Stimulated activated CD8-positive, alpha-beta memory T cell treated with anti-CD3 and anti-CD28 coated beads, Interleukin-12 subunit alpha, Interleukin-12 subunit beta, amount 100 ng/mL, for 24 hours (primary cell): ENCODE data around the gene PML.
"Not testable (repeated sequence)": the region's sequence is repeated elsewhere in the genome, so short reads cannot be mapped to it uniquely, and the experiment has no call there.

Source experiments
- DNase-seq: peaks from one replicate; pipeline ENCODE4 v3.0.0-alpha.2; 2020; ENCODE audit errors: extremely low read depth

Gene PML

GRCh38 chr15:73957785-73958184, 36.7 kb upstream of the PML start:
- DNase-seq: no peak

- no peak for DNase-seq
Measured at GRCh38 chr15:73959012-73959581, 35.4 kb upstream of the PML start.

DNA sequence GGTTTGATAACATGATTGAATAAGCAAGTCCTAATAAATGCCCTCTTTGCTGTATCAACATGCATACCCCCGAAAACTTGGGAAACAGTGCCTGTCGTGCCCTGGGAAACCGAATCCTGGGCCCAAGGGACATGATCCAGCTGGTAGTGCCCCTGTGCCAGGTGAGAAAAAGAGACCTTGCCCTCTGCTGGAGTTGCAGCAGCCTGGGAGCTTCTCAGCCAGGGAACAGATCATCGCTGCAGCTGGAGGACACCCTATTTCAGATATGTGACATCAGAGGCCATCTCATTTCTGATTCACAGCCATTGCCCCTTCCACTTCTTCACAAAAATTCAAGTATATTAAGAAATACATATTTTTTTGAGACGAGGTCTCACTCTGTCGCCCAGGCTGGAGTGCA, 34.7 kb upstream of the PML start:
- no peak for DNase-seq

DNA sequence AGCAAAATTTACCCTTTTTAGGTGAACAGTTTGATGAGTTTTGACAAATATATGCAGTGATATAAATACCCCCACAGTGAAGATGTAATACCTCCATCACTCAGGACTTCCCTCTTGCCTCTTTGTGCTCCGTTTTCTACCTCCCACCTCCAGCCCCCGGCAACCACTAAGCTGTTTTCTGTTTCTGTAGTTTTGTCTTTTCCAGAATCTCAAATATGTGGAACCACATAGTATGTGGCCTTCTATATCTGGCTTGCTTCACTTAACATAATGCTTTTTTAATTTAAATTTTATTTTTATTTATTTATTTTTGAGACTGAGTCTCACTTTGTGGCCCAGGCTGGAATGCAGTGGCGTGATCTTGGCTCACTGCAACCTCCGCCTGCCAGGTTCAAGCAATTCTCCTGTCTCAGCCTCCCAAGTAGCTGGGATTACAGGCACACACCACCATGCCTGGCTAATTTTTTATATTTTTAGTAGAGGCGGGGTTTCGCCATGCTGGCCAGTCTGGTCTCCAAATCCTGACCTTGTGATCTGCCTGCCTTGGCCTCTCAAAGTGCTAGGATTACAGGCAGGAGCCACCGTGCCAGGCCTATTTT, 33.9 kb upstream of the PML start:
- DNase-seq: not testable (repeated sequence)

DNA sequence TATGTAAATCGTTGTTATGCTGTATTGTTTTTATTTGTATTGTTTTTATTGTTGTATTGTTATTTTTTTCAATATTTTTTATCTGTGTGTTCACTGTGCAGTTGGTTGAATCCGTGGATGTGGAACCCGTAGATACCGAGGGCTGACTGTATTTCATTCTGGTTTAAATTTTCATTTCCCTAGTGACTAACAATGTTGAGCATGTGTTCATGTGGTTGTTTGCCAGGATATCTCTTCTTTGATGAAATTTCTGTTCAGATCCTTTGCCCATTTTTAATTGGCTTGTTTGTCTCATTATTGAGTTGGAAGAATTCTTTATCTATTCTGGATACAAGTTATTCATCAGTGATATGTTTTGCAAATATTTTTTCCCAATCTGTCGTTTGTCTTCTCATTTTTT, 32.1 kb upstream of the PML start:
- DNase-seq: no peak

GRCh38 chr15:73964736-73965093, 29.8 kb upstream of the PML start:
- peak; percentile 55 for DNase-seq

- peak; percentile 30 for DNase-seq
Measured at GRCh38 chr15:73965094-73965757, 29.3 kb upstream of the PML start.

DNA sequence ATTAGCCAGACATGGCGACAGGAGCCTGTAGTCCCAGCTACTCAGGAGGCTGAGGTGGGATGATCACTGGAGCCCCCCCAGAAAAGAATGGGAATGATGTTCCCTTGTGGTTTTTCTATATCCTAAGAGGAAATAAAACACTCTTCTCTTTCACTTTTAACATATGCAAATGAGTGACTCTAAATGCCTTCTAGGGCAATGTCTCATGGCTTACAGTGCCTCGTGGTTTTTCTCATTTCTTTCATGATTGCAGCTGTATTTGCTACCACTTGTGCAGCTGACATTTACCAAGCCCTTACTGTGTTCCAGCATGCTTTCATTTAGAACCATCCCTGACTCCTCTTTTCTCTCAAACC, 28.8 kb upstream of the PML start:
- DNase-seq: no peak

DNA sequence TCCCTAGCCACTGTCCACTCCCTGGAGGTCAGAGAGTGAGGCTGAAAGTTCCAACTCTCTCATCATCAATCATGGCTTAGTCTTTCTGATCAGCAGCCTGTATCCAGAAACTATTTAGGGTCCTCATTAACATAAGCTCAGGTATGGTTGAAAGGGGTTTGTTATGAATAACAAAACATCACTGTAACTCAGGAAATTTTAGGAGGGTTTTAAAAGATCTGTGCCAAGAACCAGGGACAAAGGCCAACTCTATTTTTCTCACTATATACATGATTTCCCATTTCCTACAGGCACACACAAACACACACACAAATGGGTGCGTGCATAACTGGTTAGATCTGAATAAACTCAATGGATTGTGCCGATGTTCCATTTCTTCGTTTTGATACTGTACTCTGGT, 26.1 kb upstream of the PML start:
- no peak for DNase-seq

GRCh38 chr15:73969151-73969759, 25.3 kb upstream of the PML start:
- no peak for DNase-seq

DNA sequence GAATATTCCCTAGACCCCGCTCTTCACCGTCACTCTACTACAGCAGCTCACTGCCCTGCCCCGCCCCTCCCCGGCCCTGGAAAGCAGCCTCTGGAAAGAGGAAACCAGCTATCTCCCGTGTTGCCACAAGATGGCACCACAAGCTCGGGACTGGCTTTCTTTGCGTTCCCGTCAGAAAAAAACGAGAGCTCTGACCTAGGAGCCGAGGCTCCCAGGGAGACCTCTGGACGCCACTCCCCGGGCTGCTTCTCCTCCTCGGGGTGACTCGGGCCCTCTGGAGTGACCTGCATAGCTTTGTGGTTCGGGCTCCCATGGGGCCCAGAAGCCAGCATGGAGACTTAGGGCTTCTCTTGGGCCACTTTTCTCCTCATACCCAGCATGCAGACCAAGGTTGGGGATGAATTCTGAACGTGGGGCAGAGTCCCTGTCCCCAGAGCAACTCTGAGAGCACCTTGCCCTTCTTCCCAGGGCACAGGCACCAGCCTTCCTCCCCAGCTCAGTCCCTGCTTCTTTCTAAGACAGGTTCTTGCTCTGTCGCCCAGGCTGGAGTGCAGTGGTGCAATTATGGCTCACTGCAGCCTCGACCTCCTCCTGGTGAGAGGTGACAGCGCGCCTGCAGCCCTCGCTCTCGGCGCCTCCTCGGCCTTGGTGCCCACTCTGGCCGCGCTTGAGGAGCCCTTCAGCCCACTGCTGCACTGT, 21.4 kb upstream of the PML start:
- peak; percentile 52 for DNase-seq

GRCh38 chr15:73973683-73974200, 20.8 kb upstream of the PML start:
- DNase-seq: not testable (repeated sequence)

DNA sequence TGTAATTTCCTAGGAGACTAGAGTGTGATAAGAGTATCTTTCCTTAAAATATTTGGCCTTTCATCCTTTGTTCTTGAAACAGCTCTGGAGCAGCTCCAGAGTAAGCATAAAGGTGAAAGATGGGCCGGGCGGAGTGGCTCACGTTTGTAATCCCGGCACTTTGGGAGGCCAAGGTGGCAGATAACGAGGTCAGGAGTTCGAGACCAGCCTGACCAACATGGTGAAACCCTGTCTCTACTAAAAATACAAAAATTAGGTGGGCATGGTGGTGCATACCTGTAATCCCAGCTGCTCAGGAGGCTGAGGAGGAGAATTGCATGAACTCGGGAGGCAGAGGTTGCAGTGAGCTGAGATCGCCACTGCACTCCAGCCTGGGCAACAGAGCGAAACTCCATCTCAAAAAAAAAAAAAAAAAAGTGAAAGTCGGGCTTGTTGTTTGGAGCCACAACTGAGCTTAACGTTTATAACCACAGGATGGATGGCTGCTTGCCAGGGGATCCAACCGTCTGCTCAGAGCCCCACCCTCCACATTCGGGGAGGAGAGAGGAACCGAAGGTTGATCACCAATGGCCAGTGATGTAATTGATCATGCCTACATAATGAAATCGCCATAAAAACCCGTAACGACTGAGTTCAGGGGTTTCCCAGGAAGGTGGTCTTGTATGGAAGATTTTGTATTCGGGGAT, 18.9 kb upstream of the PML start:
- DNase-seq: not testable (repeated sequence)

- no peak for DNase-seq
Measured at GRCh38 chr15:73978896-73979295, 15.6 kb upstream of the PML start.

DNA sequence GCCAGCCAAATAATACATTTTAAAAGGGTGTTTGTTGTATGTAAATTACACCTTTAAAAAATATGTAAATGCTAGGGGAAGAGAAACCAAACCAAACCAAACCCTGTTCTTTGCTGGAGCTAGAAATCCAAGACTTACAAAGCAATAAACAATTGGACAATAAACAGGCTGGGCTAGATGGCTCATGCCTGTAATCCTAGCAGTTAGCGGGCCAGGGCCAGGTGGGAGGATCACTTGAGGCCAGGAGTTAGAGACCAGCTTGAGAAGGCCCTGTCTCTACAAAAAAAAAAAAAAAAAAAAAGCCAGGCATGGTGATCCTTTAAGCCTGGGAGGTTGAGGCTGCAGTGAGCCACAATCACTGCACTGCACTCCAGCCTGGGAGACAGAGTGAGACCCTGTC, 14.9 kb upstream of the PML start:
- DNase-seq: no peak

DNA sequence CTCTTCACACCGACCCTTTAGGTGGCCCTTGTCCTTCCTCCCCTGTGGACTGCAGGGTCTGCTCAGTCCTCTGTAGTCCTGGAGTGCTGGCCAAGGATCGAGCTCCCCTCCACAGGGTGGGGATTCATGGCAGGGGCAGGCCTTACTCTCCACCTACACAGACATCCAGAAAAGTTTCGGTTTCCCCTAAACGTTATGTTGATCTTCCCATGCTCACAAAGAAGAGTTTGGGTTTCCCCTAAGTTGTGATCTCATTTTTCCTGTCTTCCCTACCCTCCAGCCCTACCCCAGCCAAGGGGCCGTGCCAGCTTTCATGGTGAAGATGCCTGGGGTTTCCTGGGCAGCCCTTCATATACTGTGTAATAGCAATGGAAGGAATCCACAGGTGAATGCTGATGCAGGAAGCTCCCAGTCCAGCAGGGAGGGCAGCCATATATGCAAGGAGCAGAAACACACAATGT, 12.7 kb upstream of the PML start:
- DNase-seq: no peak

DNA sequence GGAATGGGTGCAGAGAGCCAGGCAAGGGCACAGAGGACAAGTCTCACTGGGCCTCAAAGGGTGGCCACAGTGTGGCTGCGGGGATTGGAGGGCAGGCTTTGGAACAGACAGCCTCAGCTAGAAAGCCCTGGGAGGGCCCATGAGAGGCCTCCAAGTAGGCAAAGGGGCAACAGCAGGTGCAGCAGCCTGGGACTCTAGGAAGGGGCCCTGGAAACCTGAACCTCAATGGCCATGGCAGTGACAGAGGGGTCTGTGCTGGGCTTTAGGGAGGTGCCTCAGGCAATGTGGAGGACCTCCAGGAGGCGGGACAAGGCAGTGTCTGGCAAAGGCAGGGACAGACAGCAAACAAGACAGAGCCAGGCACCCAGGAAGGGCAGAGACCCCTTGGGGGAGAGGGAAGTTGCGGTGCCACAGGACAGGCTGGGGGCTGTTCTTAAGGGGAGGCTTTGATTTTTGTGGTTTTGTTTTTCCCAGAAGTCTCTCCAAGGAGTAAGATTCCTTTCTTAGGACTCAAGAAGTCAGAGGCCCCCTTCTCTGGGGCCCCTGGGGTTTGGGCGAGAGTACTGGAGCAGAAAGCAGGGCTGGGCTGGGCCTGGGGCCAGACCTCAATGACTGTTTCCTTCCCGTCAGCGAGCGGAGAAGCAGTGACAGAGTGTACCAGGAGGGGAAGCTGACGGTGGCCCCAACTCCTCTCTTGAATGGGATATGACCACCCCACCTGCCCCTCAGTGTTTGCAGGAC, 12.1 kb upstream of the PML start:
- no peak for DNase-seq

DNA sequence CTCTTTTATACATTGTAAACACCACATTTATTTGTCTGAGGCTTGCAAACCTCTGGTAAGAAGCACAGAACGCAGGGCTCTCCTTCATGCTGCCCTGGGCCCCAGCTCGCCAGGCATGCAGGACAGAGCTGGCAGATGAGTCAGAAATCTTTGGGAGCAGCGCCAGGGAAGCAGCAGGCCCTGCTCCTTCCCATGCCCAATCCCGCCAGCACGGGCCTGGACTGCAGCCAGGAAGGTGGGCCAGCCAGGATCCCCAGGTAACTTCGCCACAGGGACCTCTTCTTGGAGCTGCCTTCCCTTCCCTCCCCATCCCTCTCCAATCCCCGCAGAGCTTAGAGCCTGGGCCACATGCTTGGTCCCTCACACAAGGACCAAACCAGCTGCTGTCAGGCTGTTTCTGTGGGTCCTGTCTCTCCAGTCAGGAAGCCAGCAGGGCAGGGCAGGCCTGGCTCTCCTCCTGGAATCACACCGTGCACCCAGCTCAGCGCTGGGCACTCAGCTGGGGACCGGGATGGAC, 11.2 kb upstream of the PML start:
- DNase-seq: no peak

DNA sequence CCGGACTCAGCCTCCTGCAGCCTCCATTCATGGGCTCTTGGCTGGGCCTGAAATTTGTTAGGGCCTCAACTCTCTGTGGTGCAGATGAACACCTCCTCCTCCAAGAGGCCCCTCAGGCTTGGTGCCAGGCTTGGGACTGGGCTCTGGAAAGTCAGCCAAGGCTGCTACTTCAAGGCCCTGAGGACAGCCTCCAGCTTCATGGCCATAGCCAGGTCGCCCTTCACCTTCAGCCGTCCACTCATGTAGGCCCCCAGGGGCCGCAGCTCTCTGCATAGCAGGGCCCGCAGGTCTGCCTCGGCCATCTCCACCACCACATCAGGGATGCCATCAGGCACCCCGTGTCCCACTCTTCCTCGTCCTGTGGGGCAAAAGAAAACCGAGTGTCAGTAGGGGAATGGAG, 10.7 kb upstream of the PML start:
- DNase-seq: no peak

DNA sequence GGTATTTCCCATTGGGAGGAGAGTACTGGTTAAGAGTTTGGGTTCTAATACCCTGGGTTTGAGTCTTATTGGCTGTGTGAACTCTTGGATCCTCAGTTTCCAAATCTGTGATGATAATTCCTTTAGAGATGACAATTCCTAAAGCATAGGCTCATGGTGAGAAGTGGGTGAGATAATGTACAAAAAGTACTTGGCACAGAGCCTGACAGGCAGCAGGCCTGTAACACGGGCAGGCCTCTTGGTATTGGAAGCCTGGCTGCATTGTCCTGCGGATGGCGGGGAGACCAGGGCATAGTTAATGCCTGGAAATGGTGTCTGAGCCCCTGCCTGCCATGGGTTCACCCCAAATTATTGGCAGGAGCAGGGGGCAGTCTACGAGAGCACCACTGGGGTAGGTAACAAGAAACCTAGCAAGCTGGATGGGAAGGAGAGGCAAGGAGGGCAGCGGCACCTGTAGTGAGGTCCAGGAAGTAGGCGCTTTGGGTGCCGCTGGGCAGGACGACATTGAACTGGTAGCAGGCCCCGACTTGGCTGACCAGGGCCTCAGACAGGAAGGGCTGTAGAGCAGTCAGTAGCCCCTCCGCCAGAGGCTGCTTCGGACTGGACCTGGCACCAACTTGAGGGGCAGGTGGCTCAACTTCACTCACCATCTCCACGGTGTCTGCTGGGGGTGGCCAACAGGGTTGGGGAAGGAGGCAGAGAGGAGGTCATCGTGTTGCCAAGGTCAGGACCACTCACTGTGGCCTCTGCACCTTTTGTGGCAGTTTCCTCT, 10.1 kb upstream of the PML start:
- no peak for DNase-seq
